Suprapubic skin (tissue), 4 donors: ENCODE results near the gene ERC2. TPM values are rescaled to one million over a fixed set of nuclear protein-coding genes. Genes with fewer than 3 reads are reported as not detected.

Experiments used
- DNase-seq, 2 donors: peaks; one replicate each; pipeline ENCODE4 v3.0.0-alpha.2; 2019; ENCODE audit warnings: low spot score in 2 of 2
- H3K27ac ChIP-seq: fragments of 200-600 bp; sonication (generic); one replicate; pipeline ENCODE4 v1.5.1; 2019
- H3K27me3 ChIP-seq: fragments of 200-600 bp; sonication (generic); one replicate; pipeline ENCODE4 v1.5.1; 2019
- H3K36me3 ChIP-seq: fragments of 200-600 bp; sonication (generic); one replicate; pipeline ENCODE4 v1.5.1; 2019
- H3K4me1 ChIP-seq: fragments of 200-600 bp; sonication (generic); one replicate; pipeline ENCODE4 v1.5.1; 2019
- H3K4me3 ChIP-seq: fragments of 200-600 bp; sonication (generic); one replicate; pipeline ENCODE4 v1.5.1; 2019; ENCODE audit warnings: mild to moderate bottlenecking
- H3K9me3 ChIP-seq: fragments of 200-600 bp; sonication (generic); one replicate; pipeline ENCODE4 v1.5.1; 2019
- EP300 ChIP-seq: sonication (generic); formaldehyde crosslinking; IDR thresholded peaks from one replicate; pipeline ENCODE4 v1.6.1; 2017; ENCODE audit warnings: antibody characterized with exemption
- POLR2A ChIP-seq, 2 donors: fragments of 450-650 bp; IDR thresholded peaks; one replicate each; pipeline ENCODE4 v1.6.1; 2017; ENCODE audit warnings: antibody characterized with exemption in 2 of 2, mild to moderate bottlenecking in 2 of 2, moderate library complexity in 2 of 2
- POLR2AphosphoS5 ChIP-seq, 3 donors: sonication (generic); formaldehyde crosslinking; IDR thresholded peaks; one replicate each; pipeline ENCODE4 v1.6.1; 2017; ENCODE audit warnings: antibody characterized with exemption in 3 of 3
- whole genome bisulfite sequencing: methylation state at CpG from one replicate; pipeline ENCODE4 v1.1.5; 2018; 5-methylcytosine and 5-hydroxymethylcytosine counted together
- total RNA-seq, 4 donors: library from RNA; depleted of rRNA; stranded (reverse); fragments of >200 nt; gene quantifications; one replicate each; pipeline ENCODE4 v1.1.0, GENCODE V29; 2016
- TF ChIP-seq, protein P1 (sequence below), 2 donors: fragments of 200-600 bp in 1 of 2; fragments of 450-650 bp in 1 of 2; sonication (generic) in 1 of 2; IDR thresholded peaks; one replicate each; pipeline ENCODE4 v1.5.1; 2016 to 2019; ENCODE audit warnings: antibody characterized with exemption in 2 of 2, mild to moderate bottlenecking in 1 of 2, moderate library complexity in 1 of 2

The ERC2 gene
- total RNA-seq, 4 donors from 2014 or later = 0.21 TPM; not detected in 3

DNA sequence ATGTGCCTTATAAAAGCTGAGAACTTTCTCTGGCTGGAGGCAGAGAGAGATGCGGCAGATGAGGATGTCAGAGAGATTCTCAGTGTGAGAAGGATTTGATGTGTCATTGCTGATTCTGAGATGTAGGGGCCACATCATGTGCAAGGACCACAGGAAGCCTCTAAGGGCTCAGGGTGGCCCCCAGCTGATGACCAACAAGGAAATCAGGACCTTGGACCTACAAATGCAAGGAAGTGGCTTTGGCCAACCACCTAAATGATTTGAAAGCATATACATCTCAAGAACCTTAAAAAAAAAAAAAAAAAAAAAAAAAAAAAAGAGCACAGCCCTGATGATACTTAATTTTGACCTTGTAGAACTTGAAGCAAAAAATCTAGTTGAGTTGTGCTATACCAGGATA lies 282.4 kb downstream of the ERC2 start:
- H3K4me3 ChIP-seq = no peak overlapping the region
- no peak overlapping the region for H3K27ac ChIP-seq
- no peaks in the 10 kb centered on the region for H3K9me3 ChIP-seq
- WGBS = 97% methylated on average over 1 of the region's 1 CpG
- H3K36me3 ChIP-seq = no peaks in the 10 kb centered on the region
- no peak for DNase-seq
- no peaks in the 10 kb centered on the region for H3K4me1 ChIP-seq
- no peaks in the 10 kb centered on the region for H3K27me3 ChIP-seq
- TF ChIP-seq POLR2AphosphoS5 (IDR thresholded peaks at IDR 0.05) (no peak), POLR2A (IDR thresholded peaks at IDR 0.05) (no peak), EP300 (no peak)
- TF ChIP-seq, protein P1, sequence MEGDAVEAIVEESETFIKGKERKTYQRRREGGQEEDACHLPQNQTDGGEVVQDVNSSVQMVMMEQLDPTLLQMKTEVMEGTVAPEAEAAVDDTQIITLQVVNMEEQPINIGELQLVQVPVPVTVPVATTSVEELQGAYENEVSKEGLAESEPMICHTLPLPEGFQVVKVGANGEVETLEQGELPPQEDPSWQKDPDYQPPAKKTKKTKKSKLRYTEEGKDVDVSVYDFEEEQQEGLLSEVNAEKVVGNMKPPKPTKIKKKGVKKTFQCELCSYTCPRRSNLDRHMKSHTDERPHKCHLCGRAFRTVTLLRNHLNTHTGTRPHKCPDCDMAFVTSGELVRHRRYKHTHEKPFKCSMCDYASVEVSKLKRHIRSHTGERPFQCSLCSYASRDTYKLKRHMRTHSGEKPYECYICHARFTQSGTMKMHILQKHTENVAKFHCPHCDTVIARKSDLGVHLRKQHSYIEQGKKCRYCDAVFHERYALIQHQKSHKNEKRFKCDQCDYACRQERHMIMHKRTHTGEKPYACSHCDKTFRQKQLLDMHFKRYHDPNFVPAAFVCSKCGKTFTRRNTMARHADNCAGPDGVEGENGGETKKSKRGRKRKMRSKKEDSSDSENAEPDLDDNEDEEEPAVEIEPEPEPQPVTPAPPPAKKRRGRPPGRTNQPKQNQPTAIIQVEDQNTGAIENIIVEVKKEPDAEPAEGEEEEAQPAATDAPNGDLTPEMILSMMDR (IDR thresholded peaks at IDR 0.05) = no peak

DNA sequence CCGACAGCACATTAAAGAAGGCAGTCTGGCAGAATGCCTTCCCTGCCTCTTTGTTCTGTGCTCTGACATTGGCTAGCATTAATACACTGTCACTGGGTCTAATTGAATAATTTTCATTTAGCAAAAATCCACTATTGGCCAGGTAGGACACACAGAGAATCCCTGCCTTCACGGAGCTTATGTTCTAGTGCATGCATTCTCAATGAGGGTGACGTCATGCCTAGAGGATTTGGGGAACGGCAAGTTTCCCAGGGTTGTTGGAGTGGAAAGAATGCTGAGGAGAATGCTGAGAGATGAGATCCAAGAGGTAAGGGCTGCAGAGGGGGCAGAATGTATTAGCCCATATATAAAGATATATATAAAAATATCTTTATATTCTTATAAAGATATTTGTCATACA lies 284.7 kb downstream of the ERC2 start:
- no peak for DNase-seq
- Histone ChIP-seq H3K27ac (no peak overlapping the region), H3K4me1 (no peaks in the 10 kb centered on the region), H3K27me3 (no peaks in the 10 kb centered on the region), H3K36me3 (no peaks in the 10 kb centered on the region), H3K9me3 (peaks cover 2% of the 10 kb centered on the region), H3K4me3 (no peak overlapping the region)
- TF ChIP-seq, protein P1 (IDR thresholded peaks at IDR 0.05) = no peak
- TF ChIP-seq POLR2A (IDR thresholded peaks at IDR 0.05) (no peak), POLR2AphosphoS5 (IDR thresholded peaks at IDR 0.05) (no peak), EP300 (no peak)
- WGBS = 56% methylated on average over 4 of the region's 4 CpGs

DNA sequence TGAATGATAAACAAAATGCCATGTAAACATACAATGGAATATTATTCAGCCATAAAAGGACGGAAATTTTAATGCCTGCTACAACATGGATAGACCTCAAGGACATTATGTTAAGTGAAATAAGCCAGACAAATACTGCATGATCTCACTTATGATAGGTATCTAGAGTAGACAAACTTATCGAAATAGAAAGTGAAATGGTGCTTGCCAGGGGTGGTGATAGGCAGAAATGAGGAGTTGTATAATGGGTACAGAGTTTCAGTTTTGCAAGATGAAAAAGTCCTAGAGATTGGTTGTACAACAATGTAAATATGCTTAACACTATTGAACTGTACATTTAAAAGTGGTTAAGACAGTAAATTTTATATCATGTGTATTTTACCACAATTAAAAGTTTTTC lies 287.8 kb downstream of the ERC2 start:
- no peak overlapping the region for H3K4me3 ChIP-seq
- no peak for DNase-seq
- no peaks in the 10 kb centered on the region for H3K27me3 ChIP-seq
- TF ChIP-seq, protein P1 (IDR thresholded peaks at IDR 0.05) = no peak
- TF ChIP-seq POLR2AphosphoS5 (IDR thresholded peaks at IDR 0.05) = no peak
- no peaks in the 10 kb centered on the region for H3K4me1 ChIP-seq
- 89% methylated on average over 2 of the region's 2 CpGs for WGBS
- H3K36me3 ChIP-seq = no peaks in the 10 kb centered on the region
- H3K9me3 ChIP-seq = peaks cover 2% of the 10 kb centered on the region
- no peak overlapping the region for H3K27ac ChIP-seq

DNA sequence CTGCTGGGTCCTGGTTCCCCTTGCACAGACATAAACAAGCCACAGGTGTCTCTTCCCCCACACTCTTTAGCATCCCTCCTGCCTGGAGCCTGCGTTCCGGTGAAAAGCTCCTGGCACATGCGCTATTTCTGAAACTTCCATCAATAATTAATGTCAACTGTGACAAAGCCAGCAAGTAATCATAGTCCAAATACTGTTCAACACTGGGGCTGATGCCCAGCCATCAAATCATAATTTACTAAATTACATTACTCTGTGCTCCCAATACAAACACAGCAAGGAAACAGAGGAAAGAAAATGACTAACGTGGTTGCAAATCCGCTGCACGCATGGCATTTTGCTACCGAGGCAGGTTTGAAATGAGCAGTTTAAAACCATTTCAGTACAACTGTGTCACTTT lies 294.7 kb downstream of the ERC2 start:
- no peak overlapping the region for H3K27ac ChIP-seq
- TF ChIP-seq POLR2AphosphoS5 (IDR thresholded peaks at IDR 0.05) = no peak
- TF ChIP-seq EP300 = no peak
- TF ChIP-seq POLR2A (IDR thresholded peaks at IDR 0.05) = no peak
- TF ChIP-seq, protein P1 (IDR thresholded peaks at IDR 0.05) = no peak
- no peaks in the 10 kb centered on the region for H3K9me3 ChIP-seq
- H3K27me3 ChIP-seq = peaks cover 6% of the 10 kb centered on the region
- no peak overlapping the region for H3K4me3 ChIP-seq
- 72% methylated on average over 7 of the region's 7 CpGs for WGBS
- H3K36me3 ChIP-seq = no peaks in the 10 kb centered on the region
- no peak for DNase-seq
- H3K4me1 ChIP-seq = no peaks in the 10 kb centered on the region

DNA sequence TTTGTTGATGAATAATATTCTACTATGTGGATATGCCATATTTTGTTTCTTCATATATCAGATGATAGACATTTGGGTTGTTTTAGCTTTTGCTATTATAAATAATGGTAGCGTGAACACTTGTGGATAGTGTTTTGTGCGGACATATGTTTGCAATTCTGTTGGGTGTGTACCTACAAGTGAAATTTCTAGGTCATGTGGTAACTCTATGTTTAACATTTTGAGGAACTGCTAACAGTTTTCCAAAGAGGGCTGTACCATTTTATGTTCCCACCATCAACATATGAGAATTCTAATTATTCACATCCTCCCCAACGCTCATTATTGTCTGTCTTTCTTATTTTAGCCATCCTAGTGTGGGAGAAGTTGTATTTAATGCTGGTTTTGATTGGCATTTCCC lies 303.8 kb downstream of the ERC2 start:
- Histone ChIP-seq H3K4me3 (no peak overlapping the region), H3K4me1 (no peaks in the 10 kb centered on the region), H3K9me3 (peaks cover 3% of the 10 kb centered on the region), H3K36me3 (no peaks in the 10 kb centered on the region), H3K27ac (no peak overlapping the region), H3K27me3 (no peaks in the 10 kb centered on the region)
- no peak for DNase-seq
- no peak for TF ChIP-seq POLR2A (IDR thresholded peaks at IDR 0.05)
- TF ChIP-seq POLR2AphosphoS5 (IDR thresholded peaks at IDR 0.05) = no peak
- TF ChIP-seq, protein P1 (IDR thresholded peaks at IDR 0.05) = no peak
- no peak for TF ChIP-seq EP300
- WGBS = 92% methylated on average over 3 of the region's 3 CpGs
